K562 (cell line): ENCODE measurements around the gene KIAA1958. TPM values are rescaled to one million over a fixed set of nuclear protein-coding genes. Genes with fewer than 3 reads are reported as not detected.
A peak's percentile ranks its signal among the peaks of the same experiment; 100 is the strongest.
"Not testable (repeated sequence)": the region's sequence is repeated elsewhere in the genome, so short reads cannot be mapped to it uniquely, and the experiment has no call there.

Experiments used
- ATAC-seq: fragments of 200-7000 bp; cut with Tn5 transposase; 3 replicates; pipeline ENCODE4 v1.9.1; 2020; ENCODE audit warnings: moderate library complexity
- BruUV-seq: library from RNA; stranded (reverse); fragments of 400-500 nt; replicated peaks from 2 replicates; lab custom pipeline; 2021; lab: Mats Ljungman, UMichigan
- CTCF ChIA-PET: fragments of 300-600 bp; formaldehyde crosslinking; extraction: SDS; loops from one replicate; lab custom pipeline; 2021; ENCODE audit warnings: low intra/inter-chr PET ratio; lab: Yijun Ruan, JAX
- POLR2A ChIA-PET: fragments of 300-600, 350-650 bp; sonication (Branson Sonifier 250); formaldehyde crosslinking; extraction: SDS; loops from one replicate; lab custom pipeline; 2021; ENCODE audit warnings: antibody characterized with exemption, inconsistent platforms; lab: Yijun Ruan, JAX
- DNase-seq, 4 experiments: peaks; one replicate each; pipeline versions ENCODE4 v3.0.0 to v3.0.0-alpha.2; 2011 to 2018; ENCODE audit warnings: low spot score in 3 of 4, mixed read lengths in 3 of 4; ENCODE audit errors: extremely low read depth in 1 of 4
- FAIRE-seq: peaks from 2 replicates; lab custom pipeline; 2011; peaks lifted over from hg19 to GRCh38; lab: Jason Lieb, UNC
- H2AFZ ChIP-seq: 2 replicates; pipeline ENCODE4 v1.6.0; 2011; ENCODE audit warnings: low read depth, low read length, control low read depth, inconsistent platforms
- H3K27ac ChIP-seq: fragments of 200-600 bp; 3 replicates; pipeline ENCODE4 v1.8.0; 2011; ENCODE audit warnings: low read depth, mild to moderate bottlenecking, control low read depth, inconsistent platforms, low read length, moderate library complexity, mixed read lengths; ENCODE audit errors: extremely low read depth
- H3K27me3 ChIP-seq, 2 experiments: fragments of 300-600 bp in 1 of 2; 2 replicates in 1 of 2; 3 replicates in 1 of 2; pipeline versions ENCODE4 v1.6.0 to v1.8.0; 2011; ENCODE audit warnings: inconsistent platforms in 2 of 2, low read length in 2 of 2, mild to moderate bottlenecking in 1 of 2, mixed read lengths in 1 of 2, moderate library complexity in 1 of 2; ENCODE audit not compliant: control insufficient read depth in 2 of 2, insufficient read depth in 2 of 2
- H3K36me3 ChIP-seq: fragments of 300-600 bp; 3 replicates; pipeline ENCODE4 v1.8.0; 2011; ENCODE audit warnings: mild to moderate bottlenecking, low read length, inconsistent platforms; ENCODE audit not compliant: control insufficient read depth, insufficient read depth
- H3K4me1 ChIP-seq, 2 experiments: fragments of 200-600 bp in 1 of 2; replicated peaks in 1 of 2; 2 replicates in 1 of 2; 3 replicates in 1 of 2; pipeline versions ENCODE4 v1.5.1 to v1.8.0; 2011; ENCODE audit warnings: inconsistent platforms in 2 of 2, low read length in 2 of 2, mild to moderate bottlenecking in 1 of 2, mixed read lengths in 1 of 2, moderate library complexity in 1 of 2; ENCODE audit not compliant: control insufficient read depth in 2 of 2, insufficient read depth in 2 of 2
- H3K4me2 ChIP-seq: 2 replicates; pipeline ENCODE4 v1.6.1; 2011; ENCODE audit warnings: low read length, control low read depth, inconsistent platforms, mixed read lengths; ENCODE audit not compliant: insufficient read depth
- H3K4me3 ChIP-seq: fragments of 200-600 bp; sonication (generic), shearing (Covaris generic); 2 replicates; pipeline ENCODE4 v1.5.1; 2016; ENCODE audit warnings: control low read depth, inconsistent platforms
- H3K79me2 ChIP-seq: fragments of 200-600 bp; 3 replicates; pipeline ENCODE4 v1.8.0; 2011; ENCODE audit warnings: low read length, inconsistent platforms; ENCODE audit not compliant: control insufficient read depth, insufficient read depth
- H3K9ac ChIP-seq, 2 experiments: 2 replicates each; pipeline versions ENCODE4 v1.6.0 to v1.6.1; 2011; ENCODE audit warnings: low read depth in 2 of 2, low read length in 2 of 2, control low read depth in 1 of 2, inconsistent platforms in 1 of 2, mild to moderate bottlenecking in 1 of 2, mixed read lengths in 1 of 2; ENCODE audit not compliant: insufficient read depth in 1 of 2
- H3K9me1 ChIP-seq: one replicate; pipeline ENCODE4 v1.6.0; 2011; ENCODE audit warnings: inconsistent platforms, mild to moderate bottlenecking, low read length, moderate library complexity; ENCODE audit not compliant: control insufficient read depth, insufficient read depth
- H3K9me3 ChIP-seq: replicated peaks from 2 replicates; pipeline ENCODE4 v1.5.1; 2011; ENCODE audit warnings: low read depth, low read length, inconsistent platforms; ENCODE audit not compliant: control insufficient read depth, insufficient read depth
- H4K20me1 ChIP-seq: replicated peaks from 2 replicates; pipeline ENCODE4 v1.6.1; 2011; ENCODE audit warnings: low read length, inconsistent platforms, mixed read lengths; ENCODE audit not compliant: control insufficient read depth, insufficient read depth
- PCBP1 ChIP-seq: fragments of 200-400 bp; formaldehyde crosslinking; IDR thresholded peaks from 2 replicates; pipeline ENCODE4 v1.6.1; 2018; ENCODE audit warnings: mild to moderate bottlenecking, low read depth, low read length; ENCODE audit not compliant: poor library complexity, severe bottlenecking
- RB1 ChIP-seq: fragments of 450-650 bp; IDR thresholded peaks from 2 replicates; pipeline ENCODE4 v1.6.1; 2017; ENCODE audit warnings: low read depth, mild to moderate bottlenecking
- WGBS: fragments of 100-300 bp; shearing (Covaris generic); methylation state at CpG from one replicate; pipeline ENCODE4 v1.1.6; 2016; ENCODE audit warnings: low coverage, mixed read lengths; ENCODE audit not compliant: insufficient coverage; ENCODE audit errors: missing lambda C conversion rate; 5-methylcytosine and 5-hydroxymethylcytosine counted together
- in situ Hi-C: fragments of 300-500 bp; cut with MboI; formaldehyde crosslinking; loops from 4 replicates; pipeline ENCODE4 v1.15.0; 2018; ENCODE audit warnings: inconsistent platforms, mixed read lengths
- intact Hi-C: fragments of 100-400 bp; cut with micrococcal nuclease; formaldehyde crosslinking; loops from 2 replicates; pipeline ENCODE4 v1.14.2; 2022
- polyA plus RNA-seq, 8 experiments: library from polyadenylated mRNA; depleted of rRNA in 4 of 8; stranded (reverse) in 5 of 8; unstranded in 3 of 8; fragments of >200 nt; fragmentation: Nextera tagmentation in 2 of 8; fragmentation: Illumina TruSeq in 1 of 8; extraction: Ambion mirVana in 2 of 8; extraction: Trizol in 1 of 8; gene quantifications; 2 replicates each; pipeline versions ENCODE4 v1.2.1 to v1.2.3, GENCODE V29; 2011 to 2014; ENCODE audit warnings: inconsistent platforms in 1 of 8, missing spikeins in 1 of 8
- total RNA-seq, 7 experiments: library from RNA; depleted of rRNA in 6 of 7; stranded (reverse); fragments of >200 nt in 6 of 7; fragmentation: Illumina TruSeq in 2 of 7; extraction: Trizol in 2 of 7; gene quantifications; 2 replicates each; pipeline versions ENCODE4 v1.2.1 to v1.2.3, GENCODE V29; 2011 to 2021; ENCODE audit warnings: low replicate concordance in 1 of 7
- TF ChIP-seq, protein P1 (sequence below): fragments of 450-650 bp; IDR thresholded peaks from 2 replicates; pipeline ENCODE4 v1.6.1; 2016

The KIAA1958 gene
- total and polyA plus RNA-seq, 9 of the 15 experiments (the other 6 are each of a cell fraction or from before 2014, with no cell fraction given): 1.1 to 16.0 (median 10.1) TPM

DNA sequence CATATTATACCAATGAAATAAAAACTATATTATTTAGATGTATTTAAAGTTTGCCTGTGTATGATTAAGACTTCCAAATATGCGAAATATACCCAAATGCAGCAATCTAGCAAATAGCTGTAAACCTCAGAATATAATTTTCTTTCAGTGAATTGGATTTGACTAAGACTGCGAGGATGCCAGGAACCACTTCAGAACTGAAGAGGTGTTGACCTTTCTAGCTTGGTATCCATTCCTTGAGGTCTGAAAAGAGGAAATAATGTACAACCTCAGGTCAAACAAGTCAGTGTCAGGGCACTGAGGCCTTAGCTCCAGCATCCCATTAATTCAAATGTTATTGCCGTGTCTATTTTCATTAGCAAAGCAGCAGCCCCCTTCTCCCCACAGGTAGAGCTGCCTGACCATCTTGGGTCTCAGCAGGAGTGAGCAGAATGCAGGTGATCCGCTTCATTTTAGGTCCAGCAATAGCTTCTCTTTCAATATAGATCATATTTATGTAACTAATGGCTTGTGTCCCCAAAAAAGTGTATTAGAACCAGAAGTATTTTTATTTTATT, 100.0 kb downstream of the KIAA1958 start:
- ATAC-seq (no peak), DNase-seq (no peak), FAIRE-seq (no peak)
- POLR2A ChIA-PET: interaction anchor here (0.5 to 1.3 kb wide), 5 partner anchors 8 to 484 kb away, joined by 3 to 4 read pairs (median 3); no protein-coding TSS in a partner anchor
- 88% methylated on average over 4 of the region's 4 CpGs for WGBS
- no peak overlapping the region for H3K4me3 ChIP-seq
- H3K79me2 ChIP-seq: no peaks in the 10 kb centered on the region
- H3K27me3 ChIP-seq: no peaks in the 10 kb centered on the region
- no TSS peak for BruUV-seq
- H4K20me1 ChIP-seq: no peaks in the 10 kb centered on the region
- H3K9me3 ChIP-seq: no peaks in the 10 kb centered on the region
- H3K4me2 ChIP-seq: no peak overlapping the region
- TF ChIP-seq PCBP1 (no peak), RB1 (no peak)
- H3K36me3 ChIP-seq: no peaks in the 10 kb centered on the region; the same call in 2 of the 3 replicates
- intact Hi-C loops (no loop called here), in situ Hi-C loops (no loop called here)
- peaks cover 3% of the 10 kb centered on the region for H3K9me1 ChIP-seq
- H3K4me1 ChIP-seq: no peaks in the 10 kb centered on the region
- CTCF ChIA-PET: no interaction called here
- H2AFZ ChIP-seq: no peak overlapping the region
- no peak overlapping the region for H3K27ac ChIP-seq
- H3K9ac ChIP-seq: no peak overlapping the region

DNA sequence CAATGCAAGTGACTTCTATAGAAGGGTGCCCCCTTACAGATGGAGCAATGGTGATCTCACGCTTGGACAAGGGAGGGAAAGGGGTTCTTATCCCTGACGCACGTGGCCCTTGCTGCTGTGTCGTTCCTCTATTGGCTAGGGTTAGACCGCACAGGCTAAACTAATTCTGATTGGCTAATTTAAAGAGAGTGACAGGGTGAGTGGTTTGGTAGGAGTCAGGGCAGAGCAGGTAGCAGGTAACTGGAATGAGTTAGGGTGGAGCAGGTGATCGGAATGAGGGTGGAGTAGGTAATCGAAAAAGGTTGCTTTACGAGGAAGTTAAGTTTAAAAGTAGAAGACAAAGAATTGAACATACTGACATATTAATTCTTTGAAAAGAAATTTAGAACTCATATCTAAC, 105.2 kb downstream of the KIAA1958 start:
- TF ChIP-seq, protein P1, sequence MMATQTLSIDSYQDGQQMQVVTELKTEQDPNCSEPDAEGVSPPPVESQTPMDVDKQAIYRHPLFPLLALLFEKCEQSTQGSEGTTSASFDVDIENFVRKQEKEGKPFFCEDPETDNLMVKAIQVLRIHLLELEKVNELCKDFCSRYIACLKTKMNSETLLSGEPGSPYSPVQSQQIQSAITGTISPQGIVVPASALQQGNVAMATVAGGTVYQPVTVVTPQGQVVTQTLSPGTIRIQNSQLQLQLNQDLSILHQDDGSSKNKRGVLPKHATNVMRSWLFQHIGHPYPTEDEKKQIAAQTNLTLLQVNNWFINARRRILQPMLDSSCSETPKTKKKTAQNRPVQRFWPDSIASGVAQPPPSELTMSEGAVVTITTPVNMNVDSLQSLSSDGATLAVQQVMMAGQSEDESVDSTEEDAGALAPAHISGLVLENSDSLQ: peak; percentile 67
- intact Hi-C loops, FAIRE-seq, DNase-seq, H3K79me2 ChIP-seq, H3K4me1 ChIP-seq, BruUV-seq, in situ Hi-C loops, POLR2A ChIA-PET, ATAC-seq, H3K9me3 ChIP-seq, CTCF ChIA-PET, H2AFZ ChIP-seq, H3K27ac ChIP-seq, H3K4me2 ChIP-seq, H3K4me3 ChIP-seq, H3K9me1 ChIP-seq, H3K36me3 ChIP-seq, H3K9ac ChIP-seq, H3K27me3 ChIP-seq, H4K20me1 ChIP-seq: not testable (repeated sequence)
- WGBS: 80% methylated on average over 8 of the region's 8 CpGs
